Vagina (tissue), 2 donors: Measurements from ENCODE around the gene ZNF410. TPM values are rescaled to one million over a fixed set of nuclear protein-coding genes. Genes with fewer than 3 reads are reported as not detected.

Experiments used
- DNase-seq, 2 donors: peaks; one replicate each; pipeline ENCODE4 v3.0.0-alpha.2; 2017; ENCODE audit errors: extremely low spot score in 2 of 2
- H3K27ac ChIP-seq: fragments of 200-600 bp; sonication (generic); one replicate; pipeline ENCODE4 v1.5.1; 2019
- H3K27me3 ChIP-seq: fragments of 200-600 bp; sonication (generic); one replicate; pipeline ENCODE4 v1.5.1; 2019
- H3K36me3 ChIP-seq, 2 donors: fragments of 200-600 bp; sonication (generic); one replicate each; pipeline ENCODE4 v1.5.1; 2017 to 2019
- H3K4me1 ChIP-seq: fragments of 200-600 bp; sonication (generic); one replicate; pipeline ENCODE4 v1.5.1; 2019
- H3K4me3 ChIP-seq, 2 donors: fragments of 200-600 bp; sonication (generic); 1 replicate in 1 of 2; 2 replicates in 1 of 2; pipeline ENCODE4 v1.5.1; 2016 to 2019
- H3K9me3 ChIP-seq: fragments of 200-600 bp; sonication (generic); one replicate; pipeline ENCODE4 v1.5.1; 2019
- POLR2A ChIP-seq, 2 donors: fragments of 450-650 bp; IDR thresholded peaks; one replicate each; pipeline ENCODE4 v1.6.1; 2017; ENCODE audit warnings: antibody characterized with exemption in 2 of 2, mild to moderate bottlenecking in 2 of 2, moderate library complexity in 2 of 2
- POLR2AphosphoS5 ChIP-seq, 2 donors: sonication (generic); formaldehyde crosslinking; IDR thresholded peaks; one replicate each; pipeline ENCODE4 v1.9.0; 2017; ENCODE audit warnings: antibody characterized with exemption in 2 of 2, mild to moderate bottlenecking in 2 of 2, low read depth in 1 of 2; ENCODE audit not compliant: insufficient read depth in 1 of 2
- intact Hi-C: fragments of 100-400 bp; cut with DNase I; formaldehyde crosslinking; loops from one replicate; pipeline ENCODE4 v1.15.1; 2023
- total RNA-seq: library from RNA; depleted of rRNA; stranded (reverse); fragments of >200 nt; gene quantifications from one replicate; pipeline ENCODE4 v1.2.3, GENCODE V29; 2016
- TF ChIP-seq, protein P1 (sequence below), 3 experiments: fragments of 450-650 bp in 2 of 3; fragments of 200-600 bp in 1 of 3; sonication (generic) in 1 of 3; IDR thresholded peaks; one replicate each; pipeline ENCODE4 v1.5.1; 2017 to 2019; ENCODE audit warnings: antibody characterized with exemption in 3 of 3, mild to moderate bottlenecking in 2 of 3, moderate library complexity in 2 of 3

ZNF410 gene
- total RNA-seq, 1 donor from 2014 or later = 36.6 TPM

DNA sequence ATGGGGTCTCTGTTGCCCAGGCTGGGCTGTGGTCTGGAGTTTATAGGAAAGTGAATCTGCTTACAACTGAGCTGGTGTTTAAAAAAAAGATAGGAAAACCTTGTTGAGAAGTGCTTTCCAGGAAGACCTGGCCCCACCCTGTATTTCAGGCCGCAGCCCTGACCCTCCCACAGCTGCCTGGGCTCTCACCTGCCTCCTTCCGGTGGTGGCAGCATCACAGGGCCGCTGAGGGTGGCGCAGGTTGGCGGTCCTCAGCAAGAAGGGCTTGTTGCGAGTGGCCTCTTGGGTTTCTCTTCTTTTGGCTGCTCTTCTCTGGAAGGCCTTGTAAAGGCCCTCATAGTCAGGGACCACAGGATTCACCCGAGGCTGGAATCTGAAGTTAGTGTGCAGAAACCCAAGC lies 55.5 kb downstream of the ZNF410 start:
- Histone ChIP-seq H3K27me3 (no peaks in the 10 kb centered on the region), H3K9me3 (no peaks in the 10 kb centered on the region), H3K4me1 (peaks cover 14% of the 10 kb centered on the region), H3K4me3 (no peak overlapping the region), H3K27ac (no peak overlapping the region), H3K36me3 (peaks cover 0 to 28% of the 10 kb centered on the region in 2 donors)
- TF ChIP-seq POLR2A (IDR thresholded peaks at IDR 0.05) = no peak
- TF ChIP-seq, protein P1, sequence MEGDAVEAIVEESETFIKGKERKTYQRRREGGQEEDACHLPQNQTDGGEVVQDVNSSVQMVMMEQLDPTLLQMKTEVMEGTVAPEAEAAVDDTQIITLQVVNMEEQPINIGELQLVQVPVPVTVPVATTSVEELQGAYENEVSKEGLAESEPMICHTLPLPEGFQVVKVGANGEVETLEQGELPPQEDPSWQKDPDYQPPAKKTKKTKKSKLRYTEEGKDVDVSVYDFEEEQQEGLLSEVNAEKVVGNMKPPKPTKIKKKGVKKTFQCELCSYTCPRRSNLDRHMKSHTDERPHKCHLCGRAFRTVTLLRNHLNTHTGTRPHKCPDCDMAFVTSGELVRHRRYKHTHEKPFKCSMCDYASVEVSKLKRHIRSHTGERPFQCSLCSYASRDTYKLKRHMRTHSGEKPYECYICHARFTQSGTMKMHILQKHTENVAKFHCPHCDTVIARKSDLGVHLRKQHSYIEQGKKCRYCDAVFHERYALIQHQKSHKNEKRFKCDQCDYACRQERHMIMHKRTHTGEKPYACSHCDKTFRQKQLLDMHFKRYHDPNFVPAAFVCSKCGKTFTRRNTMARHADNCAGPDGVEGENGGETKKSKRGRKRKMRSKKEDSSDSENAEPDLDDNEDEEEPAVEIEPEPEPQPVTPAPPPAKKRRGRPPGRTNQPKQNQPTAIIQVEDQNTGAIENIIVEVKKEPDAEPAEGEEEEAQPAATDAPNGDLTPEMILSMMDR (IDR thresholded peaks at IDR 0.05) = no peak
- no peak for TF ChIP-seq POLR2AphosphoS5 (IDR thresholded peaks at IDR 0.05; ENCODE audit: insufficient read depth in 1 of 2, low read depth in 1 of 2)
- no peak for DNase-seq
- intact Hi-C loops = no loop called here

DNA sequence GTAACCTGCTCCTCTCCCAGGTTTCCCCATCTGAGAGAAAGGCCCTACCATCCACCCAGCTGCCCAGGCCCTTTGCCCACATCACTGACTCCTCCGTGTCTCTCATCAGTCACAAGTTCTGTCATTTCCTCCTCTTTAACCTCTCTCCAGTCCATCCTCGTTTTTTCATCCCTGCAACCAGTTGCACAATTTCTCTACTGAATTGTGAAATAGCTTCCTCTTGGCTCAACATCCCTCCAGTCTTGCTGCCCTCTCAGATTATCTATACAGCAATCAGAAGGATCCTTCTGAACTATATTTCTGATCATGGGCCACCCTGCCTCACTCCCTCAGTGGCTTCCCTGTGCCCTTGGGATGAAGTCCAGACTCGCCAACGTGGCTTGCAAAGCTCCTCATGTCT lies 56.4 kb downstream of the ZNF410 start:
- Histone ChIP-seq H3K27ac (no peak overlapping the region), H3K4me1 (peaks cover 14% of the 10 kb centered on the region), H3K4me3 (no peak overlapping the region), H3K36me3 (peaks cover 0 to 24% of the 10 kb centered on the region in 2 donors), H3K27me3 (no peaks in the 10 kb centered on the region), H3K9me3 (no peaks in the 10 kb centered on the region)
- DNase-seq = no peak
- intact Hi-C loops = no loop called here
- no peak for TF ChIP-seq POLR2A (IDR thresholded peaks at IDR 0.05)
- TF ChIP-seq POLR2AphosphoS5 (IDR thresholded peaks at IDR 0.05; ENCODE audit: insufficient read depth in 1 of 2, low read depth in 1 of 2) = peak in 1 of 2 donors; percentile 17

DNA sequence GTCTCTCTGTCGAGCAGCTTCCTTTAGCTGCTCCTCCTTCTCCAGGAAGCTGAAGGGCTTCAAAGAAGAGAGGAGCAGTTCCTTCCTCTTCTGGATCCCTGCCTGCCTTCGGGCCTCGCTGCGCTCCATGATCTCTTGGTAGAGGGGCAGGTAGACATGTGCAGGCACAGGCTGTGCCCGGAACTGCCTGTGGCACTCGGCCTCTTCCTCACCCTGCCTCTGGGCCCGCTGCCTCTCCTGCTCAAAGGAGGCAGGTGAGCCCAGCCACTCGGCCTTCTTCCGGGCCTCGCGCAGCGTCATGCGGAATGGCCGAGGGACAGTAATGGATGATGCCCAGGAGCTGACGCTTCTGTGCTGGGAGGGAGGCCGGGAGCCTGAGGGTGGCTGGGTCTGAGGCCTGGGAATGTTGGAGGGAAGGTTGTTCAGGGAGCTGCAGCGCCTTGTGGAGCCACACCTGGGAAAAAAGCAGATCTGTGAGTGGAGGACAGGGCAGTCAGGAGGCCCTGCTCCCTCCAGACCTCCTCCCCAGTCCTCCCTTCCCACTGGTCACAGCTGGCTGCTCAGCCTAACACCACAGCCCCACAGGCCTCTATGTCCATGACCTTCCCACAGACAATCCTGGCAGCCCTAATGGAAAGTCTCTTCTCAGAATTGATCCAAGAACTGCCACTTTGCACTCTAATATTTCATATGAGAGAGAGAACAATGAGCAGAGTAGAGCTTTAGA lies 57.9 kb downstream of the ZNF410 start:
- H3K27me3 ChIP-seq = no peaks in the 10 kb centered on the region
- TF ChIP-seq POLR2AphosphoS5 (IDR thresholded peaks at IDR 0.05; ENCODE audit: insufficient read depth in 1 of 2, low read depth in 1 of 2) (no peak), POLR2A (IDR thresholded peaks at IDR 0.05) (no peak)
- TF ChIP-seq, protein P1 (IDR thresholded peaks at IDR 0.05) = no peak
- DNase-seq = no peak
- peaks cover 19% of the 10 kb centered on the region for H3K4me1 ChIP-seq
- H3K27ac ChIP-seq = no peak overlapping the region
- H3K4me3 ChIP-seq = no peak overlapping the region
- H3K36me3 ChIP-seq = peaks cover 0 to 24% of the 10 kb centered on the region in 2 donors
- intact Hi-C loops = no loop called here
- H3K9me3 ChIP-seq = no peaks in the 10 kb centered on the region

DNA sequence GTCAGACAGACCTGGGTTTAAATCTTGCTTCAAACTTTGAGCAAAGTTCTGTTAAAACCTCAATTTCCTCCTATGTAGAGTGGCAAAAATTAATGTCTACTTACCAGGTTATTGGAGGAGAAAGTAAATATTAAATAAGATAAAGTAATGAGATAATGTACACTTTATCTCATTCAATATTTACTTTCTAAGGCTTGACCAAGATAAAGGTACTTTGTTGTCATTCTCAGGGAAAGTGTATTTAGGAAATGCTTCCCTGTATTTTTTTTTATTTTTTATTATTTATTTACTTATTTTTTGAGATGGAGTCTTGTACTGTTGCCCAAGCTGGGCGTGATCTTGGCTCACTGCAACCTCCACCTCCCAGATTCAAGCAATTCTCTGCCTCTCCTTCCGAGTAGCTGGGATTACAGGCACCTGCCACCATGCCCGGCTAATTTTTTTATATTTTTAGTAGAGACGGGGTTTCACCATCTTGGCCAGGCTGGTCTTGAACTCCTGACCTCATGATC lies 58.6 kb downstream of the ZNF410 start:
- H3K9me3 ChIP-seq = no peaks in the 10 kb centered on the region
- TF ChIP-seq POLR2AphosphoS5 (IDR thresholded peaks at IDR 0.05; ENCODE audit: insufficient read depth in 1 of 2, low read depth in 1 of 2) (no peak), POLR2A (IDR thresholded peaks at IDR 0.05) (no peak)
- TF ChIP-seq, protein P1 (IDR thresholded peaks at IDR 0.05) = no peak
- no peak for DNase-seq
- H3K36me3 ChIP-seq = peaks cover 0 to 19% of the 10 kb centered on the region in 2 donors
- H3K4me3 ChIP-seq = no peak overlapping the region
- H3K4me1 ChIP-seq = peaks cover 19% of the 10 kb centered on the region
- H3K27ac ChIP-seq = no peak overlapping the region
- intact Hi-C loops = no loop called here
- H3K27me3 ChIP-seq = no peaks in the 10 kb centered on the region

DNA sequence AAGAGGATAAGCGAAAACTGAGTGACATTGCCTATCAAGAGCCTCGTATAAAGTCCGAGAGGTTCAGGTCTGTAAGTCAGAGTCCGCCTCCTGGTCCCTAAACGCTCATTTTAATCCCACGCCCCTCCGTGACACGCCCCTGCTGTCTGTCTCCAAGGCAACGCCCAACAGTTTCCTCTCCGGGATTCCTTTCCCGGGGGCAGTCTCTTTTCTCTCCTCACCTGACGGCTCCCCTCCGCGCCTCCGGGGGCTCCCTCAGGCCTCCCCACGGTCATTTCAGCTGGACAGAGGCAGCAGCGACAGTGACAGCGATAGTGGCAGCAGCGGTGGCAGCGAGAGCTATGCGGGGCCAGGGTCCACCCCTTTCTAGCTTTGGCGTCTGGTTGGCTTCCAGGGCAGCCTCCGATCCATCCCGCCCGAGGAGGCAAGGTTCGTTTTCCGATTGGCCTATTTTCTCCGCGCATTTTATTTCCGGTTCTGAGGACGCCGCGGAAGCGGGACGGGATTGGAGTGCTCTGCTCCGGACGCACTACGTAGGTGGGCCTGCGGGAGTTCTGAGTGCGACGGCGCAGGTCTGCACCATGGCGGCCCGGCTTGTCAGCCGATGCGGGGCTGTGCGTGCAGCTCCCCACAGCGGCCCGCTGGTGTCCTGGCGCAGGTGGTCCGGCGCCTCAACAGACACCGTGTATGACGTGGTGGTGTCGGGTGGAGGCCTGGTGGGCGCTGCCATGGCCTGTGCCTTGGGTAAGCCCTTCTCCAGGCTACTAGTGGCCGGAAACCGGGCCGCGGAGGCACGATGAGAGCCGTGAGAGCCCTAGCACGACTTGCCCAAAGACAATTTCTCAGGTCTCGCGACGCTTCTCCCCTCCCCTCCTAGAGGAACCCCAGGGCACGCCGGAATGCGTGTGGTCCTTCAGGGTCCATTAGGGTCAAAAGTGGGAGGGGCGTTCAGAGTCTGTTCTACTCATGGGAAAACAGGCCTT lies 63.4 kb downstream of the ZNF410 start, which contains the start of the genes COQ6 and FAM161B:
TSS of gene COQ6 (plus strand) at position 551 of the 983 bp plus-strand sequence. CDS start at position 582, 31 bp downstream.
TSS of gene FAM161B (minus strand) at position 343 of the 983 bp plus-strand sequence. CDS start at position 275, 68 bp downstream.
- peak; percentile 96 for DNase-seq
- Histone ChIP-seq H3K27ac (peak within 1 kb of the TSS; percentile 46), H3K4me1 (peaks cover 13% of the 10 kb centered on the region), H3K27me3 (no peaks in the 10 kb centered on the region), H3K9me3 (no peaks in the 10 kb centered on the region), H3K4me3 (peak within 1 kb of the TSS; percentile 62 to 73), H3K36me3 (peaks cover 0 to 17% of the 10 kb centered on the region in 2 donors)
- intact Hi-C loops = no loop called here
- TF ChIP-seq POLR2A (IDR thresholded peaks at IDR 0.05) (peak in 1 of 2 donors; percentile 13), POLR2AphosphoS5 (IDR thresholded peaks at IDR 0.05; ENCODE audit: insufficient read depth in 1 of 2, low read depth in 1 of 2) (peak; percentile 93 to 94)
- TF ChIP-seq, protein P1 (IDR thresholded peaks at IDR 0.05) = no peak
